HG03565 (cell line): ENCODE data around the gene ASCL2.
"Not testable (repeated sequence)": the region's sequence is repeated elsewhere in the genome, so short reads cannot be mapped to it uniquely, and the experiment has no call there.

Experiments used
- ATAC-seq: cut with Tn5 transposase; IDR thresholded peaks from one replicate; pipeline ENCODE4 v1.9.1; 2021; ENCODE audit warnings: mild to moderate bottlenecking, moderate library complexity; ENCODE audit not compliant: unreplicated experiment

The ASCL2 gene

DNA sequence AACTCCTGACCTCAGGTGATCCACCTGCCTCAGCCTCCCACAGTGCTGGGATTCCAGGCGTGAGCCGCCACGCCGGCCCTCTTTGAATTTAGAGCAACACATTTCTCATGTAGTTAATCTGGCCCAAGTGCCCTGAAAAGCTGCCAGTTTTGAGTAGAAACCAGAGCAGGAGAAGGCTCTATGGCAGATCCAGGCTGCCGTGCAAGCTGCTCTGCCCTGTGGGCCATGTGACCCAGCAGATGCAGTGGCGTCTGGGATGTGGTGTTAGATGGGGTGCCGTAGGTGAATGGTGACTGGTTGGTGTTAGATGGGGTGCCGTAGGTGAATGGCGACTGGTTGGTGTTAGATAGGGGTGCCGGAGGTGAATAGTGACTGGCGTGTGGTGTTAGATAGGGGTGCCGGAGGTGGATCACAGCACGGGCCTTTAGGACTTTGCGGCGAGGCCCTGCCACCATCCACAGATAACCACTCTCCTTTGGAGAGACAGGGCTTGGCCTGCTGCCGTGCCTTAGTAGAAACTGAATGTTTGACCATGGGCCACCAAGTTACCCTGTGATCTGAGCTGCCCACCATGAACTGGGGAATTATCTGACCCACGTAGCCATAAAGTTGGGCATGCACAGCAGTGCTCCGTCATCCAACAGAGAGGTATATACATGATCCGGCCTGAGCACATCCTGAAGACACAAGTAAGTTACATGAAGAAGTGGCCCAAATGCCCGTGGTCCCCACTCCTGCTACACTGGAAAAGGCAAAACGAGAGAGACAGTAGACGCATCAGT, 32.7 kb downstream of the ASCL2 start:
- no peak for ATAC-seq

GRCh38 chr11:2236381-2237134, 33.8 kb downstream of the ASCL2 start:
- not testable (repeated sequence) for ATAC-seq

DNA sequence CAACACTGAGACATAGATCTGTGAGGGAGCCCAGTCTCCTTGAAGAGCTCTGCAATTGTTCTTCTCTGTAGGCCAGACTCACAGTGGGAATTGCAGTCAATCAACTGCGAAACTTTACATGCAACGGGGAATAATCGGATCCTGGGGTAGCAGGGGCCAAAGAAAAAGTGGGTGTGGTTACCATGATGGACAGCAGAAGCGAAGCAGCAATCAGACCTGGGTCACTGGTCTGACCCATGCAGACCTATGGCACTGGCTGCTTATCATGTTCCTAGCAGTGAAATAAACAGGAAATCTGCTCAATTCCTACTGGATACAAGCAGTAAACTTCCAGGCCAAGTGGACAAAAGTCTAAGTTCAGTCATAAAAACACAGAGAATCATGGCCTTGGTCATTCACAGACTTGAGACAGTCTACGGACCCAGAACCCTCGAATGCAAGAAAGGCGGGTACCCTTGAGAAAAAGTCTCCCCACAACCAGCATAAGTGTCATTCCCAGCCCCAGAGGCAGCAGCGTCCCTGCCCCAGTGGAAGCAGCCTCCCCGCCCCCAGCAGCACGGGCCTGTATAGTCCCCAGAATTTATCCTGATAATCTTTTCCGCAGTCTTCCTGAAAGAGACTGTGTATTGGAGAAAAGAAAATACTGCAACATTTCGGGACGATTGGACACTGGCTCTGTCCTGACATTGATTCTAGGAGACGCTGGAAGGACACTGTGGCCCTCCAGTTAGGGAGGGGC, 34.6 kb downstream of the ASCL2 start:
- ATAC-seq: no peak

- no peak for ATAC-seq
Measured at GRCh38 chr11:2234963-2235362, 35.4 kb downstream of the ASCL2 start.

DNA sequence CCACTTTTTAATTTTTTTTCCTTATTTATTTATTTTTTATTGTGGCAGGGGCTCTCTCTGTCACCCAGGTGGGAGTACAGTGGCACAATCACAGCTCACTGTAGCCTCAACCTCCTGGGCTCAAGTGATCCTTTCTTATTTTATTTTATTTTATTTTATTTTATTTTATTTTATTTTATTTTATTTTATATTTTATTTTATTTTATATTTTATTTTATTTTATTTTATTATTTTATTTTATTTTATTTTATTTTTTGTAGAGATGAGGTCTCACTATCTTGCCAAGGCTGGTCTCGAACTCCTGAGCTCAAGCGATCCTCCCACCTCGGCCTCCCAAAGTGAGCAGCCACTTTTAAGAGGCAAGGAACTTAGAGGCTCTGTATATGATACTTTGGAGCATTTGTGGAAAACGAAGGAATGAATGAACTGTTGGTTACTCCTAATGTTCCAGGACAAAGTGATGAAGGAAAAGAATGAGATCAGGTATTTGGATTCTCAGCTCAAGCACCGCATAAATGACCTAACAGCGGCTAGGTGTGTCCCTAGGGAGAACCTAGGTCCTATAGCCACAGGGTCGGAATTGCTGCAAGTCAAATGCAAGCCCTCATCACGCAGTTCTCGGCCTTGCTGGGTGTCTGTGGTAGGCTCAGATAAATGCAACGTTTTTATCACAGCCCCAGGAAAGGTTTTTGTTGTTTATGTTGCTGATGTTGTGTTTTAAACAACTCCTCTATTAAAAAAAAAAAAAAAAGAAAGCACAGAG, 36.5 kb downstream of the ASCL2 start:
- no peak for ATAC-seq

GRCh38 chr11:2229713-2230297, 40.6 kb downstream of the ASCL2 start:
- ATAC-seq: no peak

DNA sequence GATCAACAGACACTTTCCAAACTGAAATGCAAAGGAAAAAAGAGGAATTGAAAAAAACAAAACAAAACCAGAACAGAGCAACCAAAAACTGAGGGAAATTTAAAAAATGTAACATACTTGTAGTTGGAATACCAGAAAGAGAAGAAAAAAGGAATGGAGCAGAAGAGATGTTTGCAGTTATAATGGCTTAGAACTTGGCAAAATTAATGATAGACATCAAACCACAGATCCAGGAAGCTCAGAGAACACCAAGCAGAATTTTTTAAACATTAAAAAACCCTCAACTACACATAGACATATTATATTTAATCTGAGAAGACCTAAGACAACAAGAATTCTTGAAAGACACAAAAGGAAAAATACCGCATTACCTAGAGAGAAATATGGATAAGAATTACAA, 46.1 kb downstream of the ASCL2 start:
- ATAC-seq: no peak

DNA sequence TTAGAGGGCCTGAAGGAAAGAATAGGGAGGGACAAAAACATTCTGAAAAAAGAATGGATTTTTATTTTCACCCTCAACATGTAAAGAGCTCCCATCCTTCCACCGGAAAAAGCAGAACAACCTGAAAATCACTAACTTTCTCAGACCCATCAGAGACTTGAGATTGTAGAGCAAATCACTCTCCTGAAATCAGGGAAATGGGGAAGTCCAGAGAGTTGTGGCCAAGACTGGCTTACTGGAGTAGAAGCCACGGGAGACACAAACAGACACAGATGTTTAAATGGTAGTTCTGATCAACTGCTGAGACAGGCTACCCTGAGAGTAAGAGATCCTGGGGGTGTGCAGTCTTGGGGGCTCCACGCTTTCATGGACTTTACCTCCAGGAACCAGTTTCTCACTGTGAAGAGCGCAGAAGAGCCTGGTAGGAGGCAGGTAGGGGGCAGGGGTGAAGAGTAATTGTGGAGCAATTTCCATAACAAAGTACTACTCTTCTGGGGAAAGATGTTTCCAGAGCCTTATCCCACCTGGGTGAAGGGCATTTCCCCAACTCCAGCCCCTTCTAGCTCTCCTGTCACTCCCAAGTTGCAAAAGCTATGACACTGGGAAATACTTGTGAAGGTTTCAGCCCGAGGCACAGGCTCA, 47.1 kb downstream of the ASCL2 start:
- ATAC-seq: no peak

DNA sequence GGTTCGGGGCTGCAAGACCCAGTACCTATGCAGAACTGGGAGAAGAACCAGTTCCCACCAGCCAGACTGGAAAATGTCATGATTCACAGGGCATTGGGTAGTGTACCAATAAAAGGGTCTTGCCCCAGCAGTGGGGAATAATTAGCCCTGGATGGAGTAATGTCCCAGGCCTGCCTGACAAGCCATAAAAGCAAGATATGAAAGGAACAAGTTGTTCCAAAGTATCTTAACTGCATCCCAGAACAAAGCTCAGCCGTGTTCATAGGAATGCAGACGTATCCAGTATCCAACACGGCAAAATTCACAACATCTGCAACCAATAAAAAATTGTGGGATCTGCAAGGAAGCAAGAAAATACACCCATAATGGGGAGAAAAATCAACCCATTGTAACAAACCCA, 47.9 kb downstream of the ASCL2 start:
- ATAC-seq: no peak

GRCh38 chr11:2221591-2221990, 48.8 kb downstream of the ASCL2 start:
- ATAC-seq: no peak

GRCh38 chr11:2221024-2221423, 49.4 kb downstream of the ASCL2 start:
- no peak for ATAC-seq

DNA sequence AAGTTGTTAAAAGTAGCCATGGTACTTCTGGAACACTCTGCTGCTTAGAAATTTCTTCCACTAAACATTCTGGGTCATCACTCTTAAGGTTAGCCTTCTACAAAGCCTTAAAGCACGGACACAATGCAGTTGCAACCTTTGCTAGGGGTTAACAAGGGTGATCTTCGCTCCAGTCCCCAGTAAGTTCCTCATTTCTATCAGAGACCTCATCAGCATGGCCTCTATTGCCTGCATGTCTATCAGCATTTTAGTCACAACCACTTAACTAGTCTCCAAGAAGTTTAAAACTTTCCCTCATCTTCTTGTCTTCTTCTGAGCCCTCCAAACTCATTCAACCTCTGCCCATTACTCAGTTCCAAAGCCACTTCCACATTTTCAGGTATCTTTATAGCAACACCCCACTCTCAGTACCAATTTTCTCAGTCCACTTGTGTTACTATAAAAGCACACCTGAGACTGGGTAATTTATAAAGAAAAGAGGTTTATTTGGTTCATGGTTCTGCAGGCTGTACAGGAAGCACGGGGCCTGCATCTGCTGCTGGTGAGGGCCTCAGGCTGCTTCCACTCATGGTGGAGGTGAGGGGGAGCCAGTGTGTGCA, 50.1 kb downstream of the ASCL2 start:
- no peak for ATAC-seq

DNA sequence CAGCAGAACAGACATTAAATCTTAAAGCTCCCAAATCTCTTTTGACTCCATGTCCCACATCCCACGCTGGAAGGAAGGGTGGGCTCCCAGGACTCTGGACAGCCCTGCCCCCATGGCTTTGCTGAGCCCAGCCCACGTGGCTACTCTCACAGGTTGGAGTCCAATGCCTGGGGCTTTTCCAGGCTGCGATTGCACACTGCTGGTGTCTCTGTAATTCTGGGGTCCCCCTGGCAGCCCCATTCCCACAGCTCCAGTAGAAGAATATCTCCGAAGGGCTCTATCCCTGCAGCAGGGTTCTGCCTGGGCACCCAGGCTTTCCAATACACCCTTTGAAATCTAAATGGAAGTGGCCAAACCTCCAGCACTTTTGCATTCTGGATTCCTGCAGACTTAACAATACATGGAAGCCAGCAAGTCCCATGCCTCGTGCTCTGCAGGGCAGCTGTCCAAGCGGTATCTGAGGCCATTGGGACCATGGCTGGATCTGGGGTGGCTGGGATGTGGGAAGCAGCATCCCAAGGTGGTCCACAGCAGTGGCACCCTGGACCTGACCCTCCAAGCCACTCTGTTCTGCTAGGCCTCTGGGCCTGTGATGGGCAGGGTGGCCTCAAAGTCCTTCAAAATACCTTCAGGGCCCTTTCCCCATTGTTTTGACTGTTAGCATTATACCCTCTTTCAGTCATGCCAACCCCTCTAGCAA, 50.9 kb downstream of the ASCL2 start:
- ATAC-seq: no peak
